Measurements from ENCODE around the gene ESPNL.

Gene ESPNL

GRCh38 chr2:238141541-238142318, 41.6 kb downstream of the ESPNL start:
- no peak for DNase-seq (ENCODE audit: low spot score)

GRCh38 chr2:238142382-238143205, 42.5 kb downstream of the ESPNL start:
- no peak for DNase-seq (ENCODE audit: low spot score)

GRCh38 chr2:238143239-238143951, 43.3 kb downstream of the ESPNL start:
- no peak for DNase-seq (ENCODE audit: low spot score)

- DNase-seq (ENCODE audit: low spot score) = no peak
Measured at GRCh38 chr2:238144262-238144661, 44.1 kb downstream of the ESPNL start.

- no peak for DNase-seq (ENCODE audit: low spot score)
Measured at GRCh38 chr2:238145046-238145445, 44.9 kb downstream of the ESPNL start.

- no peak for DNase-seq (ENCODE audit: low spot score)
Measured at GRCh38 chr2:238145851-238146250, 45.7 kb downstream of the ESPNL start.

- no peak for DNase-seq (ENCODE audit: low spot score)
Measured at GRCh38 chr2:238146884-238147544, 46.9 kb downstream of the ESPNL start.

- DNase-seq (ENCODE audit: low spot score) = no peak
Measured at GRCh38 chr2:238148981-238149380, 48.8 kb downstream of the ESPNL start.

GRCh38 chr2:238149841-238150572, 49.9 kb downstream of the ESPNL start:
- DNase-seq (ENCODE audit: low spot score) = no peak

- no peak for DNase-seq (ENCODE audit: low spot score)
Measured at GRCh38 chr2:238150686-238151085, 50.5 kb downstream of the ESPNL start.

GRCh38 chr2:238151205-238151604, 51.1 kb downstream of the ESPNL start:
- no peak for DNase-seq (ENCODE audit: low spot score)

- no peak for DNase-seq (ENCODE audit: low spot score)
Measured at GRCh38 chr2:238151628-238152235, 51.6 kb downstream of the ESPNL start.

GRCh38 chr2:238152771-238153688, 52.9 kb downstream of the ESPNL start:
- DNase-seq (ENCODE audit: low spot score) = no peak

GRCh38 chr2:238154570-238154969, 54.4 kb downstream of the ESPNL start:
- DNase-seq (ENCODE audit: low spot score) = no peak

- no peak for DNase-seq (ENCODE audit: low spot score)
Measured at GRCh38 chr2:238155051-238155760, 55.1 kb downstream of the ESPNL start.

GRCh38 chr2:238155761-238156694, 55.9 kb downstream of the ESPNL start:
- no peak for DNase-seq (ENCODE audit: low spot score)

GRCh38 chr2:238157506-238158017, 57.4 kb downstream of the ESPNL start:
- DNase-seq (ENCODE audit: low spot score) = no peak

- no peak for DNase-seq (ENCODE audit: low spot score)
Measured at GRCh38 chr2:238158018-238158508, 57.9 kb downstream of the ESPNL start.
